HG02884 (cell line): ENCODE data around the gene PLAGL2.
"Not testable (repeated sequence)": the region's sequence is repeated elsewhere in the genome, so short reads cannot be mapped to it uniquely, and the experiment has no call there.

ENCODE experiments used
- ATAC-seq: cut with Tn5 transposase; IDR thresholded peaks from one replicate; pipeline ENCODE4 v1.9.1; 2021; ENCODE audit warnings: mild to moderate bottlenecking, moderate library complexity; ENCODE audit not compliant: unreplicated experiment

The PLAGL2 gene

DNA sequence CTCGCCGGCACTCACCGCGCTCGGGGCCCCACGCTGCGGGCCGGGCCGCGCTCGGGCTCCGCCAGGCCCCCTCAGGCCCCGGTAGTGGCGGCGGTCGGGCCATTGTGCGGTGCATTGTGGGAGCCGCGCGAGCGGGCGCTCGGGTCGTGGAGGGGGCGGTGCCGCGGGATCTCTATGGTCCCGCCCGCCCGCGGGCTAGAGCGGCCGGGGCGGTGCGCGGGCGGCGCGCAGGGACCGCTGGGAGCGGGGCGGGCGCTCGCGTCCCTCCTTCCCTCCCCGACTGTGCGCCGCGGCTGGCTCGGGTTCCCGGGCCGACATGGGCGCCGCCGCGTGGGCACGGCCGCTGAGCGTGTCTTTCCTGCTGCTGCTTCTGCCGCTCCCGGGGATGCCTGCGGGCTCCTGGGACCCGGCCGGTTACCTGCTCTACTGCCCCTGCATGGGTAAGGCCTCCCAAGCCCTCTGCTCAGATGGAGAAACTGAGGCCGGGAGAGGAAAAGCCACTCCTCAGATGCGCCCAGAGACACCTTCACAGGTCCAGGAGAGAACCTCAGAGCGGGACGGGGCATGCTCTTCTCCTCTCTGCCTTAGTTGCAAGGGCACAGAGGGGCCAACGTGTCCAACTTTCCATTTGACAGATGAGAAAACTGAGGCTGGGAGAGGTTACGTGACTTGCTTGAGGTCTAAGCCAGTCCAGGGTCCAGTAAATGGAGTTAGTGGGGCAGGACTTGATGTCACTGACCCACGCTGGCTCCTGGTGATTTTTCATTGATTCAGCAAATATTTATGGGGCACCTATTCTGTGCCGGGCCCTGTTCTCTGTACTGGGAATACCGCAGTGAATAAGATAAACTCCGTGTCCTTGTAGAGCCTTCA lies at the start of gene PLAGL2, which contains the start of gene POFUT1:
PLAGL2 (minus strand) TSS at position 118 of the 873 bp plus-strand sequence. CDS start 5,565 bp downstream, outside the sequence.
POFUT1 (plus strand) TSS at position 255 of the 873 bp plus-strand sequence; CDS start at position 317, 62 bp downstream.
- peak; percentile 83 for ATAC-seq

GRCh38 chr20:32252189-32252588 lies 44.6 kb upstream of the PLAGL2 start:
- ATAC-seq, result no peak

- no peak for ATAC-seq
Observed at GRCh38 chr20:32251470-32251869, 43.9 kb upstream of the PLAGL2 start.

- ATAC-seq, result no peak
Observed at GRCh38 chr20:32249030-32249738, 41.6 kb upstream of the PLAGL2 start.

GRCh38 chr20:32248043-32248442 lies 40.5 kb upstream of the PLAGL2 start:
- no peak for ATAC-seq

- not testable (repeated sequence) for ATAC-seq
Observed at GRCh38 chr20:32246208-32246607, 38.7 kb upstream of the PLAGL2 start.

- ATAC-seq, result no peak
Observed at GRCh38 chr20:32244959-32245358, 37.4 kb upstream of the PLAGL2 start.

DNA sequence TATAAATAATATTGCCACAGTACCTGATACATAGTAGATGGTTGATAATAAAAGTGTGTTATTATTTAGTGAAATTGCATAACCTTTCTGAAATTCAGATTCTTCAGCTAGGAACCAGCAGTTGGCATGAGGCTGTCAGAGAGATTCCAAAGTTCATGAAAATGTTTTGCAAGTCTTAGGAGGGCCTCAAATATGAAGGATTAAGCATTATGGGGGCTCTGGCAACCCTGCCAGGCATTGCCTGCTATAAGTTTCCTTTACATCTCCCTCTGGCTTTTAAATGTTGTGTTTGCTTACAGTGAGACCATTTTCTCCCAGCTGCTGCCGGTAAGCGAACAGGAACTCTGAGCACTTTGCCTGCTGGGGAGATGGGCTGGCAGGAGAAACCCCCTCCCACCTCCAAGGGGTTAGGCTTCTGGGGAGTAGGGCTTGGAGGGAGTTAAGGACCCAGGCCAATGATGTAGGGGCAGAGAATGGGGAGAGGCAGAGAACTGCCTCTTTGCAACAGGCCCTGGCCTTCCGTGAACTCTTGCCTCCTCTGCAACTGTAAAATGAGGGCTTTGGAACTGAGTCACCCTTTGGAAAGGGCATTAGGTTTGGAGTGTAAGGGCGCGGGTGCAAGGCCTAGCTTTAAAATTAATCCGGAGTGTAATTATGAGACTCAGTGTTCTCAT lies 36.7 kb upstream of the PLAGL2 start:
- ATAC-seq, result no peak

- no peak for ATAC-seq
Observed at GRCh38 chr20:32241807-32242206, 34.3 kb upstream of the PLAGL2 start.

GRCh38 chr20:32240205-32240604 lies 32.7 kb upstream of the PLAGL2 start:
- no peak for ATAC-seq

DNA sequence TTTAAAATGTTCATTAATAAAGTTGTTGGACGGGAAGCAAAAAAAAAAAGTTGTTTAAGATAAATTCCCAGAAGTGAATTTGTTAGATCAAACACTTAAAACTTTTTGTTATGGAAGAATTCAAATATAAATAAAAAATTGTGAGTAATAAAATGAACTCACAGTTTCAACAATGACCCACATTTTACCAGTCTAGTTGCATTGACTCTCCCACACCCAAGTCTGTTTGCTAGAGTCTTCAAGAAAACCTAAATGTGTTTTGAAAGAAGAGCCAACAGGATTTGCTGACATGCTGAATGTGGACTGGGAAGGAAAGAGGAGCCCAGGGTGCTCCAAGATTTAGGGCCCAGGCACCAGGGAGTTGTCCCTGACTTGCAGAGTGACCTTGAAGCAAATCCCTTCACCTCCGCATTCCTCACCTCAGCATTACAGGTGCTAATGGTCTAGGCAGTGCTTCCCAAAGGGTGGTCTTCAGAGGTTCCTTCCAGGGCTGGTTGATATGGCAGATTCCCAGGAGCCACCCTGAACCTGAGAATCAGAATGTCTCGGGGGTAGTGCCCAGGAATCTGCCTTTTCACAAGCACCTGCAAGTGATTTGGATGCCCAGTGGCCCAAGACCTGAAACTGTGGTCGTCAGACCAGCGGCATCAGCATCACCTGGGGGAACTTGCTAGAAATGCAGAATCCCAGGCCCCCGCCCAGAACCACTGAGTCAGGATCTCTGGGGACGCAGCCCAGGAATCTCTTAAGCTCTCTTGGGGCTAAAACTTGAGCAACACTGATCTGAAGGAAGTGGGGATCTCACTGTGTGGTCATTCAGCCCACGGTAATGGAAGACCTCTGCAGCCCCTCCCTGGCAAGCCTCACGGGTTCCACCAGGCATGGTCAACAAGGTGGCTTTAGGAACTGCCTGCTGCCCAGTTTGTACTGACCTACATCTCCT lies 31.2 kb upstream of the PLAGL2 start:
- ATAC-seq, result no peak

GRCh38 chr20:32237419-32237818 lies 29.9 kb upstream of the PLAGL2 start:
- ATAC-seq, result no peak

DNA sequence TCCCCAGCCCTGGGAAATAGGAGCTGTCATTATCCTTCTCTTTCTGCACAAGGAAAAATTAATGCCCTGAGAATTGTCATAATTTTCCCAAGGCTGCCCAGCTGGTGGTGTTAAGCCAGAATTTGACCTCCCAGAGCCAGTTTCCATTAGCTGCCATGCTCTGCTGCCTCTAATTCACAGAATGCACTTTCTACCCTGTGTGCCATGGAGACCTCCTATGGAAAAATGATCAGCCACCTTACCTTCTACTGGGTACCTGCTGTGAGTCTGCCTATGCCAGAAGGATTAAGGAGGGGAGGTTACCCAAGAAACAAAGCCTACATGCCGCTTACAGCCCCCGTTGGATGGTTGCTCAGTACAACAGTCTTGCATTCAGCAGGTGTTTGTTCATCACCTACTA lies 29.3 kb upstream of the PLAGL2 start:
- ATAC-seq, result no peak

- no peak for ATAC-seq
Observed at GRCh38 chr20:32236048-32236533, 28.5 kb upstream of the PLAGL2 start.

DNA sequence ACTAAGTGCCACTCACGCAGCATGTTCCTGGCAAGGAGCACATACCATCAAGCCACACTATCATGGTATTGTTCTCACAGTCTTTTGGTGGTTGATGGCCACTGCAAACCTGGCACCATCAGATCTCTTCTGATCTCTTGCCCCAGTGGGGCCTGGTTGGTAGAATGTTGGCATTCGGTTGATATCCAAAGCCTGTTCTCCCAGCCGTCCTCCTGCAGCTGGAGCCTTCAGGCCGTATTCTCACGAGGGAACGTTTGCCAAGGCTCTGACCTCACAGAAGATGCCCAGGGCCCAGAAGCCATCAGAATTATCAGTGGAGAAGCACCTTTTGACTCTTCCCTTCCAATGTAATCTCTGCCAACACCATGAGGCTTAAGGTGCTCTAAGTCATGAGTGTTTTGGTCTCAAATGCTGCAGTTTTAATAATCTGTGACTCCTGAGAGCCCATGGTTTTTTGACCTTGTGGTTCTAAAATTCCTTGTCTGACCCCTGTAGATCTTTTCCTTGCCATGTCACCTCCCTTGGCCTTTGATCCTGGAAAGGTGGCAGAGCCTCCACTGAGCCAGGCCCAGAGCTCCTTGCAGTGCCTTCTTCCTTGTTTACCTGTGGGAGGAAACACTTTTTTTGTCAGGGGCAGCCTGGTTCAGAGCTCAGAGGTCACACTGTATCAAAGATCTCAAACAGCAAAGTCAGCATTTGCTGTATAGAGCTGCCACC lies 27.9 kb upstream of the PLAGL2 start:
- no peak for ATAC-seq

DNA sequence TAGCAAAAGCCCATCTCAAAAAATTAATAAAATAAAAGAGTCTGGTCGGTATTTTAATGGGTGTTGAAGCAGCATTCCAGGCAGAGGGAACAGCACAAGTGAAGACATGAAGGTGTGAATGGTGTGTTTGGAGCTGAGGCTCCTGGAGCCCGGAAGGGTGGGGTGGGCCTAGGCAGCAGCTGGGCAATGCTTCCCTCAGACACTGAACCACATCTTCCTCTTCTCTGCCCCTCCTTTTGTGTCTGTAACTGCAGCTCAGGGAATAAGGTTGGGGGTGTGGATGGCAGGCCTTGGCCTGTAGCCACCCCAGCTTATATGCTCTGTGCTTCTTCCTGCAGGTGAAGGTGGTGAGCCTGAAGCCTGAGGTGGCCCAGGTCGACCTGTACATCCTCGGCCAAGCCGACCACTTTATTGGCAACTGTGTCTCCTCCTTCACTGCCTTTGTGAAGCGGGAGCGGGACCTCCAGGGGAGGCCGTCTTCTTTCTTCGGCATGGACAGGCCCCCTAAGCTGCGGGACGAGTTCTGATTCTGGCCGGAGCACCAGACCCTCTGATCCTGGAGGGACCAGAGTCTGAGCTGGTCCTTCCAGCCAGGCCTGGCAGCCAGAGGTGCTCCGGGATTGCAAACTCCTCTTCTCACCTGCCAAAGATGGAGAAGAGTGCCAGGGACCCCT lies 26.7 kb upstream of the PLAGL2 start:
- ATAC-seq, result no peak

- no peak for ATAC-seq
Observed at GRCh38 chr20:32233286-32233685, 25.7 kb upstream of the PLAGL2 start.

- no peak for ATAC-seq
Observed at GRCh38 chr20:32232326-32232886, 24.9 kb upstream of the PLAGL2 start.

DNA sequence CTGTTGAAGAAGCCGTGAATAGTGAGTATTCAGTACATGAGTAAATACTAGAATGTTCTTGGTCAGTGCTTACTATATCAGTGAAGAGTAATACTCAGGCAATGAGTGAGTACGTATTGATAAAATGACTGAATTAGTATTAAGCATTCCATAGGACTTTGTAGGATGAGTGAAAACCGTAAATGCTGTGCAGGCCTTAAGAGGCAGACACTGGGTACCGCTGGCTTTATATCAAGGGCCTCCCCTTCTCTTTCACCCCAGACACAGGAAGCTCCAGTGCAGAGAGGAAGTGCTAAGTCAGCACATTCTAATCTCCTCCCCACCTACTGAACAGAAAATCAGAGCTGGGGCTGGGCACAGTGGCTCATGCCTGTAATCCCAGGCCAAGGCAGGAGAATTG lies 24.3 kb upstream of the PLAGL2 start:
- ATAC-seq, result no peak
